Measurements from ENCODE around the gene SLC36A1.

SLC36A1 gene

GRCh38 chr5:151537044-151537443 is 89.6 kb downstream of the SLC36A1 start:
- no peak for DNase-seq

GRCh38 chr5:151541571-151541970 is 94.2 kb downstream of the SLC36A1 start:
- DNase-seq: no peak
